K562 (cell line): ENCODE measurements around the gene TMEM60. TPM values are rescaled to one million over a fixed set of nuclear protein-coding genes. Genes with fewer than 3 reads are reported as not detected.

Experiments used
- ARID1B ChIP-seq: fragments of 450-650 bp; IDR thresholded peaks from 2 replicates; pipeline ENCODE4 v1.6.1; 2016; ENCODE audit warnings: antibody characterized with exemption, mild to moderate bottlenecking, inconsistent platforms
- BCL6 ChIP-seq: fragments of 250-450 bp; sonication (Bioruptor Pico); IDR thresholded peaks from 2 replicates; pipeline ENCODE4 v1.4.0; 2020
- FOXJ2 ChIP-seq: fragments of 200-800 bp; sonication (Bioruptor generic); IDR thresholded peaks from 2 replicates; pipeline ENCODE4 v1.6.1; 2016; ENCODE audit warnings: missing genetic modification characterization, missing compliant biosample characterization
- HMBOX1 ChIP-seq: sonication (generic); IDR thresholded peaks from 2 replicates; pipeline ENCODE4 v1.6.1; 2016
- MAFF ChIP-seq: IDR thresholded peaks from 2 replicates; pipeline ENCODE4 v1.6.1; 2012; ENCODE audit warnings: low read length, improper control_type of control experiment
- MCM5 ChIP-seq: fragments of 450-650 bp; IDR thresholded peaks from 2 replicates; pipeline ENCODE4 v1.6.1; 2016; ENCODE audit warnings: low read depth
- MEF2A ChIP-seq: IDR thresholded peaks from 2 replicates; pipeline ENCODE4 v1.6.1; 2011; ENCODE audit warnings: low read depth, mild to moderate bottlenecking, low read length, moderate library complexity; ENCODE audit not compliant: control insufficient read depth
- NFYB ChIP-seq: IDR thresholded peaks from 2 replicates; pipeline ENCODE4 v1.6.1; 2011; ENCODE audit warnings: mild to moderate bottlenecking, moderate library complexity; ENCODE audit not compliant: insufficient read length; ENCODE audit errors: extremely low read depth
- NR2C2 ChIP-seq, 2 experiments: fragments of 200-800 bp in 1 of 2; sonication (Bioruptor generic) in 1 of 2; sonication (generic) in 1 of 2; formaldehyde crosslinking in 1 of 2; IDR thresholded peaks; 2 replicates each; pipeline versions ENCODE4 v1.6.1 to v1.8.0; 2016 to 2022; ENCODE audit warnings: mild to moderate bottlenecking in 1 of 2, missing compliant biosample characterization in 1 of 2, missing genetic modification characterization in 1 of 2, missing genetic modification reagents in 1 of 2
- NR3C1 ChIP-seq: sonication (generic); formaldehyde crosslinking; IDR thresholded peaks from 2 replicates; pipeline ENCODE4 v1.8.1; 2022; ENCODE audit warnings: missing genetic modification reagents
- PCBP1 ChIP-seq: fragments of 200-400 bp; formaldehyde crosslinking; IDR thresholded peaks from 2 replicates; pipeline ENCODE4 v1.6.1; 2018; ENCODE audit warnings: mild to moderate bottlenecking, low read depth, low read length; ENCODE audit not compliant: poor library complexity, severe bottlenecking
- RBM22 ChIP-seq: fragments of 200-400 bp; formaldehyde crosslinking; IDR thresholded peaks from 2 replicates; pipeline ENCODE4 v1.6.1; 2018; ENCODE audit warnings: low read length, low read depth; ENCODE audit not compliant: poor library complexity, severe bottlenecking
- SAFB ChIP-seq: fragments of 200-400 bp; formaldehyde crosslinking; IDR thresholded peaks from 2 replicates; pipeline ENCODE4 v1.6.1; 2017; ENCODE audit warnings: low read depth, low read length, borderline replicate concordance
- SUPT5H ChIP-seq: fragments of 450-650 bp; IDR thresholded peaks from 2 replicates; pipeline ENCODE4 v1.6.1; 2016
- TFAM ChIP-seq: fragments of 250-450 bp; sonication (Bioruptor Pico); conservative IDR thresholded peaks from 2 replicates; pipeline ENCODE4 v1.5.0; 2021; ENCODE audit warnings: mild to moderate bottlenecking, moderate library complexity
- U2AF1 ChIP-seq: fragments of 200-400 bp; formaldehyde crosslinking; optimal IDR thresholded peaks from 2 replicates; pipeline ENCODE3; 2017; ENCODE audit warnings: mild to moderate bottlenecking, low read depth, low read length, moderate library complexity
- ZFP30 ChIP-seq: fragments of 250-450 bp; sonication (Bioruptor Pico); IDR thresholded peaks from 2 replicates; pipeline ENCODE4 v1.8.0; 2022; ENCODE audit warnings: moderate library complexity, mild to moderate bottlenecking, inconsistent platforms, borderline replicate concordance
- ZFX ChIP-seq: sonication (generic); formaldehyde crosslinking; IDR thresholded peaks from 2 replicates; pipeline ENCODE4 v1.8.0; 2022; ENCODE audit warnings: mild to moderate bottlenecking, missing genetic modification reagents, moderate library complexity
- ZNF124 ChIP-seq: sonication (generic); formaldehyde crosslinking; IDR thresholded peaks from 2 replicates; pipeline ENCODE4 v1.8.1; 2022; ENCODE audit warnings: missing genetic modification reagents
- ZNF212 ChIP-seq: fragments of 450-650 bp; formaldehyde crosslinking; IDR thresholded peaks from 2 replicates; pipeline ENCODE4 v1.4.0; 2020; ENCODE audit warnings: mild to moderate bottlenecking
- ZNF408 ChIP-seq: fragments of 250-450 bp; sonication (Bioruptor Pico); IDR thresholded peaks from 2 replicates; pipeline ENCODE4 v1.4.0; 2020; ENCODE audit warnings: low read depth, mild to moderate bottlenecking, moderate library complexity
- ZNF668 ChIP-seq: fragments of 250-450 bp; sonication (Bioruptor Pico); IDR thresholded peaks from 2 replicates; pipeline ENCODE4 v1.8.0; 2022; ENCODE audit warnings: mild to moderate bottlenecking, inconsistent platforms
- polyA plus RNA-seq, 8 experiments: library from polyadenylated mRNA; depleted of rRNA in 4 of 8; stranded (reverse) in 5 of 8; unstranded in 3 of 8; fragments of >200 nt; fragmentation: Nextera tagmentation in 2 of 8; fragmentation: Illumina TruSeq in 1 of 8; extraction: Ambion mirVana in 2 of 8; extraction: Trizol in 1 of 8; gene quantifications; 2 replicates each; pipeline versions ENCODE4 v1.2.1 to v1.2.3, GENCODE V29; 2011 to 2014; ENCODE audit warnings: inconsistent platforms in 1 of 8, missing spikeins in 1 of 8
- total RNA-seq, 7 experiments: library from RNA; depleted of rRNA in 6 of 7; stranded (reverse); fragments of >200 nt in 6 of 7; fragmentation: Illumina TruSeq in 2 of 7; extraction: Trizol in 2 of 7; gene quantifications; 2 replicates each; pipeline versions ENCODE4 v1.2.1 to v1.2.3, GENCODE V29; 2011 to 2021; ENCODE audit warnings: low replicate concordance in 1 of 7
- TF ChIP-seq, protein P1 (sequence below): fragments of 450-650 bp; IDR thresholded peaks from 2 replicates; pipeline ENCODE4 v1.7.1; 2018; ENCODE audit warnings: mild to moderate bottlenecking, low read depth; ENCODE audit not compliant: partially characterized antibody
- TF ChIP-seq, protein P2 (sequence below), 2 experiments: fragments of 450-650 bp; IDR thresholded peaks; 2 replicates each; pipeline ENCODE4 v1.6.1; 2016

TMEM60 gene
- total and polyA plus RNA-seq, 9 of the 15 experiments (the other 6 are each of a cell fraction or from before 2014, with no cell fraction given) = 12.5 to 140 (median 38.4) TPM

GRCh38 chr7:77799078-77799964, 1.1 kb upstream of the TMEM60 start (continued):
- TF ChIP-seq, protein P1, sequence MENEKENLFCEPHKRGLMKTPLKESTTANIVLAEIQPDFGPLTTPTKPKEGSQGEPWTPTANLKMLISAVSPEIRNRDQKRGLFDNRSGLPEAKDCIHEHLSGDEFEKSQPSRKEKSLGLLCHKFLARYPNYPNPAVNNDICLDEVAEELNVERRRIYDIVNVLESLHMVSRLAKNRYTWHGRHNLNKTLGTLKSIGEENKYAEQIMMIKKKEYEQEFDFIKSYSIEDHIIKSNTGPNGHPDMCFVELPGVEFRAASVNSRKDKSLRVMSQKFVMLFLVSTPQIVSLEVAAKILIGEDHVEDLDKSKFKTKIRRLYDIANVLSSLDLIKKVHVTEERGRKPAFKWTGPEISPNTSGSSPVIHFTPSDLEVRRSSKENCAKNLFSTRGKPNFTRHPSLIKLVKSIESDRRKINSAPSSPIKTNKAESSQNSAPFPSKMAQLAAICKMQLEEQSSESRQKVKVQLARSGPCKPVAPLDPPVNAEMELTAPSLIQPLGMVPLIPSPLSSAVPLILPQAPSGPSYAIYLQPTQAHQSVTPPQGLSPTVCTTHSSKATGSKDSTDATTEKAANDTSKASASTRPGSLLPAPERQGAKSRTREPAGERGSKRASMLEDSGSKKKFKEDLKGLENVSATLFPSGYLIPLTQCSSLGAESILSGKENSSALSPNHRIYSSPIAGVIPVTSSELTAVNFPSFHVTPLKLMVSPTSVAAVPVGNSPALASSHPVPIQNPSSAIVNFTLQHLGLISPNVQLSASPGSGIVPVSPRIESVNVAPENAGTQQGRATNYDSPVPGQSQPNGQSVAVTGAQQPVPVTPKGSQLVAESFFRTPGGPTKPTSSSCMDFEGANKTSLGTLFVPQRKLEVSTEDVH = no peak
- peak; percentile 58; the same call in 1 of the 2 replicates for TF ChIP-seq HMBOX1
- TF ChIP-seq, protein P2, sequence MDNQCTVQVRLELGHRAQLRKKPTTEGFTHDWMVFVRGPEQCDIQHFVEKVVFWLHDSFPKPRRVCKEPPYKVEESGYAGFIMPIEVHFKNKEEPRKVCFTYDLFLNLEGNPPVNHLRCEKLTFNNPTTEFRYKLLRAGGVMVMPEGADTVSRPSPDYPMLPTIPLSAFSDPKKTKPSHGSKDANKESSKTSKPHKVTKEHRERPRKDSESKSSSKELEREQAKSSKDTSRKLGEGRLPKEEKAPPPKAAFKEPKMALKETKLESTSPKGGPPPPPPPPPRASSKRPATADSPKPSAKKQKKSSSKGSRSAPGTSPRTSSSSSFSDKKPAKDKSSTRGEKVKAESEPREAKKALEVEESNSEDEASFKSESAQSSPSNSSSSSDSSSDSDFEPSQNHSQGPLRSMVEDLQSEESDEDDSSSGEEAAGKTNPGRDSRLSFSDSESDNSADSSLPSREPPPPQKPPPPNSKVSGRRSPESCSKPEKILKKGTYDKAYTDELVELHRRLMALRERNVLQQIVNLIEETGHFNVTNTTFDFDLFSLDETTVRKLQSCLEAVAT (IDR thresholded peaks at IDR 0.05) = peak in 1 of 2 experiments; percentile 29; a peak in 2 of 4 replicates
- no peak for TF ChIP-seq U2AF1
- no peak for TF ChIP-seq ZNF408
- peak; percentile 80 for TF ChIP-seq ZFX (CRISPR knock-in tag)
- TF ChIP-seq ZNF124 (CRISPR knock-in tag) = no peak
- TF ChIP-seq NR2C2 (CRISPR knock-in tag; IDR thresholded peaks at IDR 0.05) = no peak
- TF ChIP-seq NR2C2 (tag; IDR thresholded peaks at IDR 0.05) = no peak
- 0 out of 2 replicates have a peak, but pooled peaks have one; percentile 15 for TF ChIP-seq FOXJ2 (tag)
- peak; percentile 59 for TF ChIP-seq PCBP1
- TF ChIP-seq ZNF668 (CRISPR knock-in tag) = no peak
- no peak for TF ChIP-seq ZNF212 (CRISPR knock-in tag)
- peak; percentile 74 for TF ChIP-seq MEF2A
- no peak for TF ChIP-seq MAFF
- no peak for TF ChIP-seq MCM5
- TF ChIP-seq NFYB = no peak
- TF ChIP-seq RBM22 = peak; percentile 3
- no peak for TF ChIP-seq NR3C1
- TF ChIP-seq SUPT5H = no peak
- no peak for TF ChIP-seq ZFP30
- no peak for TF ChIP-seq BCL6 (CRISPR knock-in tag)
- no peak for TF ChIP-seq TFAM (CRISPR knock-in tag)
- 0 out of 2 replicates have a peak, but pooled peaks have one; percentile 6 for TF ChIP-seq ARID1B
- TF ChIP-seq SAFB = no peak
